IMR-90 (cell line): ENCODE results near the gene HYAL3. TPM values are rescaled to one million over a fixed set of nuclear protein-coding genes. Genes with fewer than 3 reads are reported as not detected.

Source experiments
- ATAC-seq: fragments of 200-7000 bp; cut with Tn5 transposase; 2 replicates; pipeline ENCODE4 v1.9.1; 2020; ENCODE audit warnings: low read depth, mild to moderate bottlenecking, moderate library complexity
- BruUV-seq: library from RNA; stranded (reverse); fragments of 400-500 nt; replicated peaks from 2 replicates; lab custom pipeline; 2021; lab: Mats Ljungman, UMichigan
- CTCF ChIA-PET: fragments of 300-600 bp; formaldehyde crosslinking; extraction: SDS; loops from one replicate; lab custom pipeline; 2021; ENCODE audit warnings: antibody characterized with exemption; lab: Yijun Ruan, JAX
- POLR2A ChIA-PET: fragments of 300-600 bp; sonication (Branson Sonifier 250); formaldehyde crosslinking; loops from one replicate; lab custom pipeline; 2022; ENCODE audit warnings: antibody characterized with exemption; ENCODE audit not compliant: unreplicated experiment; lab: Charles Lee
- DNase-seq: peaks from one replicate; pipeline ENCODE4 v3.0.0; 2013
- H2AFZ ChIP-seq: replicated peaks from 2 replicates; pipeline ENCODE3; 2013; ENCODE audit warnings: low read length, mild to moderate bottlenecking; ENCODE audit not compliant: poor library complexity
- H2AK5ac ChIP-seq: 2 replicates; pipeline ENCODE4 v1.6.1; 2013; ENCODE audit warnings: low read depth, low read length, inconsistent platforms
- H2AK9ac ChIP-seq: replicated peaks from 2 replicates; pipeline ENCODE3; 2013; ENCODE audit warnings: mild to moderate bottlenecking, low read depth, low read length, moderate library complexity; ENCODE audit not compliant: poor library complexity
- H2BK120ac ChIP-seq: 2 replicates; pipeline ENCODE4 v1.6.1; 2013; ENCODE audit warnings: low read depth, low read length, inconsistent platforms
- H2BK15ac ChIP-seq: 3 replicates; pipeline ENCODE4 v1.6.1; 2013; ENCODE audit warnings: low read depth, low read length, inconsistent platforms
- H2BK20ac ChIP-seq: 2 replicates; pipeline ENCODE4 v1.6.1; 2013; ENCODE audit warnings: low read depth, mild to moderate bottlenecking, inconsistent platforms, low read length, moderate library complexity
- H2BK5ac ChIP-seq: 2 replicates; pipeline ENCODE4 v1.6.1; 2013; ENCODE audit warnings: mild to moderate bottlenecking, low read depth, low read length, inconsistent platforms; ENCODE audit not compliant: poor library complexity, severe bottlenecking
- H3K14ac ChIP-seq: replicated peaks from 2 replicates; pipeline ENCODE4 v1.6.1; 2013; ENCODE audit warnings: low read depth, low read length, inconsistent platforms
- H3K18ac ChIP-seq: 2 replicates; pipeline ENCODE4 v1.6.1; 2013; ENCODE audit warnings: low read depth, low read length, control low read depth
- H3K23ac ChIP-seq: 2 replicates; pipeline ENCODE4 v1.6.1; 2013; ENCODE audit warnings: low read depth, low read length, inconsistent platforms
- H3K27ac ChIP-seq: 2 replicates; pipeline ENCODE4 v1.5.1; 2013; ENCODE audit warnings: mild to moderate bottlenecking, control low read depth, low read length; ENCODE audit not compliant: insufficient read depth
- H3K27me3 ChIP-seq: 2 replicates; pipeline ENCODE4 v1.6.1; 2013; ENCODE audit warnings: low read length; ENCODE audit not compliant: control insufficient read depth, insufficient read depth
- H3K36me3 ChIP-seq: 2 replicates; pipeline ENCODE4 v1.6.1; 2013; ENCODE audit warnings: low read length, mixed read lengths; ENCODE audit not compliant: control insufficient read depth, insufficient read depth
- H3K4ac ChIP-seq: 2 replicates; pipeline ENCODE4 v1.6.1; 2013; ENCODE audit warnings: low read depth, low read length, inconsistent platforms
- H3K4me1 ChIP-seq: 2 replicates; pipeline ENCODE4 v1.6.1; 2013; ENCODE audit warnings: low read length, mixed read lengths; ENCODE audit not compliant: control insufficient read depth, insufficient read depth
- H3K4me2 ChIP-seq: 2 replicates; pipeline ENCODE4 v1.6.1; 2013; ENCODE audit warnings: low read depth, mild to moderate bottlenecking, control low read depth, low read length, moderate library complexity
- H3K4me3 ChIP-seq: 2 replicates; pipeline ENCODE4 v1.5.1; 2013; ENCODE audit warnings: low read depth, mild to moderate bottlenecking, control low read depth, low read length, moderate library complexity; ENCODE audit not compliant: insufficient read depth
- H3K56ac ChIP-seq: 2 replicates; pipeline ENCODE4 v1.6.1; 2013; ENCODE audit warnings: low read length, inconsistent platforms; ENCODE audit not compliant: insufficient read depth; ENCODE audit errors: extremely low read depth
- H3K79me1 ChIP-seq, 2 experiments: 2 replicates each; pipeline ENCODE4 v1.6.1; 2013; ENCODE audit warnings: low read length in 2 of 2, inconsistent platforms in 1 of 2, low read depth in 1 of 2
- H3K9ac ChIP-seq: 2 replicates; pipeline ENCODE4 v1.6.1; 2013; ENCODE audit warnings: low read depth, low read length, control low read depth
- H3K9me1 ChIP-seq: 2 replicates; pipeline ENCODE4 v1.6.1; 2013; ENCODE audit warnings: low read length, inconsistent platforms; ENCODE audit not compliant: insufficient read depth
- H3K9me3 ChIP-seq: 2 replicates; pipeline ENCODE4 v1.6.1; 2013; ENCODE audit warnings: low read length; ENCODE audit not compliant: control insufficient read depth, insufficient read depth
- H4K20me1 ChIP-seq: 2 replicates; pipeline ENCODE4 v1.6.1; 2013; ENCODE audit warnings: low read length, inconsistent platforms; ENCODE audit not compliant: insufficient read depth
- H4K5ac ChIP-seq: 2 replicates; pipeline ENCODE4 v1.6.1; 2013; ENCODE audit warnings: mild to moderate bottlenecking, low read depth, low read length, control low read depth
- H4K8ac ChIP-seq, 2 experiments: 2 replicates each; pipeline ENCODE4 v1.6.1; 2013; ENCODE audit warnings: low read depth in 2 of 2, low read length in 2 of 2, control low read depth in 1 of 2, inconsistent platforms in 1 of 2
- H4K91ac ChIP-seq: 2 replicates; pipeline ENCODE4 v1.6.1; 2013; ENCODE audit warnings: low read depth, low read length, inconsistent platforms; ENCODE audit not compliant: insufficient read depth
- BHLHE40 ChIP-seq: fragments of 150-350 bp; IDR thresholded peaks from 2 replicates; pipeline ENCODE4 v1.6.1; 2016; ENCODE audit warnings: mild to moderate bottlenecking, low read depth, low read length
- CEBPB ChIP-seq: IDR thresholded peaks from 2 replicates; pipeline ENCODE4 v1.6.1; 2012; ENCODE audit warnings: low read depth, low read length, improper control_type of control experiment
- CHD1 ChIP-seq: IDR thresholded peaks from 2 replicates; pipeline ENCODE4 v1.6.1; 2012; ENCODE audit warnings: low read depth, low read length, improper control_type of control experiment
- MAZ ChIP-seq: IDR thresholded peaks from 2 replicates; pipeline ENCODE4 v1.6.1; 2012; ENCODE audit warnings: low read depth, mild to moderate bottlenecking, low read length, improper control_type of control experiment, moderate library complexity, borderline replicate concordance
- MXI1 ChIP-seq: IDR thresholded peaks from 2 replicates; pipeline ENCODE4 v1.6.1; 2012; ENCODE audit warnings: low read depth, mild to moderate bottlenecking, low read length, moderate library complexity, borderline replicate concordance
- POLR2A ChIP-seq: IDR thresholded peaks from 2 replicates; pipeline ENCODE4 v1.6.1; 2012; ENCODE audit warnings: mild to moderate bottlenecking, low read depth, low read length
- RAD21 ChIP-seq: IDR thresholded peaks from 2 replicates; pipeline ENCODE4 v1.6.1; 2012; ENCODE audit warnings: low read length, improper control_type of control experiment
- RCOR1 ChIP-seq: IDR thresholded peaks from 2 replicates; pipeline ENCODE4 v1.6.1; 2012; ENCODE audit warnings: mild to moderate bottlenecking, low read length, improper control_type of control experiment; ENCODE audit not compliant: insufficient replicate concordance
- RFX5 ChIP-seq: IDR thresholded peaks from 2 replicates; pipeline ENCODE4 v1.8.0; 2012; ENCODE audit warnings: low read depth, mild to moderate bottlenecking, low read length, moderate library complexity
- WGBS, 2 experiments: methylation state at CpG; one replicate each; pipeline versions ENCODE4 v1.1.5 to v1.1.7; 2013; ENCODE audit warnings: missing lambda C conversion rate in 2 of 2; ENCODE audit not compliant: insufficient read length in 1 of 2; ENCODE audit errors: extremely low coverage in 2 of 2; 5-methylcytosine and 5-hydroxymethylcytosine counted together
- dilution Hi-C: fragments of 300-500 bp; cut with HindIII; formaldehyde crosslinking; loops from one replicate; pipeline ENCODE4 v1.14.3; 2018; ENCODE audit warnings: low sequenced_read_pairs; ENCODE audit not compliant: unreplicated experiment
- in situ Hi-C: fragments of 300-500 bp; cut with MboI; formaldehyde crosslinking; loops from 3 replicates; pipeline ENCODE4 v1.14.3; 2019; ENCODE audit warnings: low sequenced_read_pairs, inconsistent platforms, mixed read lengths
- intact Hi-C: fragments of 100-400 bp; cut with micrococcal nuclease; formaldehyde crosslinking; loops from 2 replicates; pipeline ENCODE4 v1.10.0; 2022
- polyA plus RNA-seq, 3 experiments: library from polyadenylated mRNA; depleted of rRNA; stranded (reverse); fragments of >200 nt; gene quantifications; 2 replicates each; pipeline ENCODE4 v1.2.3, GENCODE V29; 2012; ENCODE audit warnings: low replicate concordance in 1 of 3
- total RNA-seq: library from RNA; depleted of rRNA; stranded (reverse); fragments of >200 nt; gene quantifications from 2 replicates; pipeline ENCODE4 v1.2.3, GENCODE V29; 2012
- TF ChIP-seq, protein P1 (sequence below): fragments of 150-350 bp; IDR thresholded peaks from 2 replicates; pipeline ENCODE4 v1.6.1; 2017; ENCODE audit warnings: mild to moderate bottlenecking, antibody characterized with exemption, low read length, low read depth
- TF ChIP-seq, protein P2 (sequence below): fragments of 150-350 bp; IDR thresholded peaks from 2 replicates; pipeline ENCODE4 v1.6.1; 2016; ENCODE audit warnings: low read depth, mild to moderate bottlenecking, low read length, moderate library complexity, borderline replicate concordance
- TF ChIP-seq, protein P3 (sequence below): conservative IDR thresholded peaks from 2 replicates; pipeline ENCODE4 v1.5.1; 2012; ENCODE audit warnings: mild to moderate bottlenecking, low read depth, low read length, improper control_type of control experiment

HYAL3 gene
- total and polyA plus RNA-seq, 2 of the 4 experiments (the other 2 are of a cell fraction), result 2.7 to 5.7 TPM

DNA sequence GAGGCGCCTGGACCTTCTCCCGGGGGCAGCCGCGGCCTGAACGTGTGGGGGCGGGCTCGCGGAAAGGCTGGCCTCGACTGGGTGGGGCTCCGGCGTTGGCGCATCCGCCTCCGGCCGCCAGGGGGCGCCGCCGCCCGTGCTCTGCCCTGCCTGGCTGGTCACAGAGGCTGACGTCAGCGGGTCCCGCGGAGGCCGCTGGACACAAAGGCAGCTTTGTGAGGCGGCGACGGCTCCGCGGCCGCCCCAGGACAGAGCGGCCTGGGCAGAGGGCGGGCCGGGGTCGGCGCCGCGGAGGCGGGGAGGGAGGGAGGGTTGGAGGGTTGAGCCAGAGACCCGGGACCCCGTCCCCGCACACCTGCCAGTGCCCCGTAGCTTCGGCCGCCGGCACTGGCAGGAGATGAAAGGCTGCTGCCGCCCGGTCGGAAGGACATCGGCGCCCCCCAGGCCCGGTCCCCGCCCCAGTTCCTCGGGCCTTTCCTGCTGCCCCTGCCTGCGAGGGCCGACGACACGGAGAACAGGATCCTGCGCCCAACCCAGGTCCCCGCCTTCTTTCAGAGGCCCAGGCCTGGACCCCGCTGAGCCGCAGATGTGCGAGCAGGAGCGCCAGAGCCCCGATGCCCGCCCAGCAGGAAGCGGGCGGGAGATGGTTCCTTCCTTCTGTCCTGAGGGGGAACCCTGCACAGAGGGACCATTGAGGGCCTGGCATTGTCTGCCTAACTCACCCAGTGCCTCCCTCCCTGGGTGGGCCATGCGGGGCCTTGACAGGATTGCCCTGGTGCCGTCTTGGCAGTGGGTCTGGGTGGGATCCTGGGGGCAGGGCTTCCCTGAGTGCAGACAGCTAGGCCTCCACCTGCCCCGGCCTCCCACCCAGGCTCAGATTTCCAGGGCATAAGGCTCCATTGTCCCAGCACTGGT is 38.9 kb downstream of the HYAL3 start:
- Histone ChIP-seq H3K4me2 (peak overlapping the region; percentile 82), H2BK5ac (peak overlapping the region; percentile 87), H2BK120ac (peak overlapping the region; percentile 79), H3K14ac (peak overlapping the region; percentile 95), H3K27me3 (no peaks in the 10 kb centered on the region), H3K4me3 (peak overlapping the region; percentile 36), H2BK20ac (peak overlapping the region; percentile 27; the same call in 1 of the 2 replicates), H3K9me1 (peaks cover 13% of the 10 kb centered on the region), H3K9ac (peak overlapping the region; percentile 76), H3K27ac (peak overlapping the region; percentile 90), H3K9me3 (no peaks in the 10 kb centered on the region), H2AK9ac (peak overlapping the region; percentile 99), H2AFZ (peak overlapping the region; percentile 89), H4K8ac (peak overlapping the region; percentile 92 to 95), H3K4me1 (peaks cover 29% of the 10 kb centered on the region), H4K20me1 (peaks cover 13% of the 10 kb centered on the region; the same call in 1 of the 2 replicates), H3K18ac (peak overlapping the region; percentile 76), H3K36me3 (peaks cover 25% of the 10 kb centered on the region), H4K5ac (peak overlapping the region; percentile 97), H3K79me1 (peaks cover 15 to 64% of the 10 kb centered on the region in 2 experiments), H4K91ac (peak overlapping the region; percentile 97), H3K56ac (peak overlapping the region; percentile 69), H2AK5ac (peak overlapping the region; percentile 97), H3K4ac (peak overlapping the region; percentile 93), H3K23ac (peak overlapping the region; percentile 97), H2BK15ac (no peak overlapping the region)
- ChIA-PET POLR2A (interaction anchor here (0.6 kb wide), 1 partner anchor 45 kb away, joined by 3 read pairs; no protein-coding TSS in a partner anchor), CTCF (interaction anchor here (1.0 to 1.6 kb wide), 3 partner anchors 10 to 74 kb away, joined by 3 to 7 read pairs (median 4); no protein-coding TSS in a partner anchor)
- ATAC-seq (peak; percentile 71), DNase-seq (peak; percentile 86)
- intact Hi-C loops, result loop anchor here (1.0 to 5.0 kb wide), 2 partner anchors 13 to 62 kb away; partner anchors contain the start of gene HYAL2
- in situ Hi-C loops, result no loop called here
- 1% methylated on average over 44 of the region's 70 CpGs; no CpG with 5 or more reads in 1 of the 2 experiments for WGBS, 2 experiments
- BruUV-seq, result no TSS peak
- dilution Hi-C loops, result no loop called here
- TF ChIP-seq, protein P1, sequence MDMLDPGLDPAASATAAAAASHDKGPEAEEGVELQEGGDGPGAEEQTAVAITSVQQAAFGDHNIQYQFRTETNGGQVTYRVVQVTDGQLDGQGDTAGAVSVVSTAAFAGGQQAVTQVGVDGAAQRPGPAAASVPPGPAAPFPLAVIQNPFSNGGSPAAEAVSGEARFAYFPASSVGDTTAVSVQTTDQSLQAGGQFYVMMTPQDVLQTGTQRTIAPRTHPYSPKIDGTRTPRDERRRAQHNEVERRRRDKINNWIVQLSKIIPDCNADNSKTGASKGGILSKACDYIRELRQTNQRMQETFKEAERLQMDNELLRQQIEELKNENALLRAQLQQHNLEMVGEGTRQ, result 0 out of 2 replicates have a peak, but pooled peaks have one; percentile 16
- 0 out of 2 replicates have a peak, but pooled peaks have one; percentile 36 for TF ChIP-seq BHLHE40
- no peak for TF ChIP-seq CHD1
- no peak for TF ChIP-seq MXI1
- TF ChIP-seq, protein P2, sequence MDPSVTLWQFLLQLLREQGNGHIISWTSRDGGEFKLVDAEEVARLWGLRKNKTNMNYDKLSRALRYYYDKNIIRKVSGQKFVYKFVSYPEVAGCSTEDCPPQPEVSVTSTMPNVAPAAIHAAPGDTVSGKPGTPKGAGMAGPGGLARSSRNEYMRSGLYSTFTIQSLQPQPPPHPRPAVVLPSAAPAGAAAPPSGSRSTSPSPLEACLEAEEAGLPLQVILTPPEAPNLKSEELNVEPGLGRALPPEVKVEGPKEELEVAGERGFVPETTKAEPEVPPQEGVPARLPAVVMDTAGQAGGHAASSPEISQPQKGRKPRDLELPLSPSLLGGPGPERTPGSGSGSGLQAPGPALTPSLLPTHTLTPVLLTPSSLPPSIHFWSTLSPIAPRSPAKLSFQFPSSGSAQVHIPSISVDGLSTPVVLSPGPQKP, result no peak
- TF ChIP-seq MAZ, result peak; percentile 78
- TF ChIP-seq POLR2A, result peak; percentile 77
- TF ChIP-seq RFX5, result no peak
- TF ChIP-seq, protein P3, sequence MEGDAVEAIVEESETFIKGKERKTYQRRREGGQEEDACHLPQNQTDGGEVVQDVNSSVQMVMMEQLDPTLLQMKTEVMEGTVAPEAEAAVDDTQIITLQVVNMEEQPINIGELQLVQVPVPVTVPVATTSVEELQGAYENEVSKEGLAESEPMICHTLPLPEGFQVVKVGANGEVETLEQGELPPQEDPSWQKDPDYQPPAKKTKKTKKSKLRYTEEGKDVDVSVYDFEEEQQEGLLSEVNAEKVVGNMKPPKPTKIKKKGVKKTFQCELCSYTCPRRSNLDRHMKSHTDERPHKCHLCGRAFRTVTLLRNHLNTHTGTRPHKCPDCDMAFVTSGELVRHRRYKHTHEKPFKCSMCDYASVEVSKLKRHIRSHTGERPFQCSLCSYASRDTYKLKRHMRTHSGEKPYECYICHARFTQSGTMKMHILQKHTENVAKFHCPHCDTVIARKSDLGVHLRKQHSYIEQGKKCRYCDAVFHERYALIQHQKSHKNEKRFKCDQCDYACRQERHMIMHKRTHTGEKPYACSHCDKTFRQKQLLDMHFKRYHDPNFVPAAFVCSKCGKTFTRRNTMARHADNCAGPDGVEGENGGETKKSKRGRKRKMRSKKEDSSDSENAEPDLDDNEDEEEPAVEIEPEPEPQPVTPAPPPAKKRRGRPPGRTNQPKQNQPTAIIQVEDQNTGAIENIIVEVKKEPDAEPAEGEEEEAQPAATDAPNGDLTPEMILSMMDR, result peak; percentile 99
- peak; percentile 94 for TF ChIP-seq RAD21
- no peak for TF ChIP-seq CEBPB
- TF ChIP-seq RCOR1, result no peak
